GM21576 (cell line): Measurements from ENCODE around the gene RBM19.

Experiments used
- ATAC-seq: cut with Tn5 transposase; IDR thresholded peaks from one replicate; pipeline ENCODE4 v1.9.1; 2021; ENCODE audit warnings: mild to moderate bottlenecking, moderate library complexity; ENCODE audit not compliant: unreplicated experiment

The RBM19 gene

GRCh38 chr12:113860950-113861349, 105.2 kb downstream of the RBM19 start:
- no peak for ATAC-seq

GRCh38 chr12:113860059-113860820, 105.9 kb downstream of the RBM19 start:
- no peak for ATAC-seq

GRCh38 chr12:113858841-113859386, 107.2 kb downstream of the RBM19 start:
- no peak for ATAC-seq

- no peak for ATAC-seq
Measured at GRCh38 chr12:113857371-113857770, 108.8 kb downstream of the RBM19 start.

- no peak for ATAC-seq
Measured at GRCh38 chr12:113855998-113856397, 110.1 kb downstream of the RBM19 start.

GRCh38 chr12:113854385-113855142, 111.6 kb downstream of the RBM19 start:
- no peak for ATAC-seq

GRCh38 chr12:113853491-113853890, 112.6 kb downstream of the RBM19 start:
- ATAC-seq: no peak

- no peak for ATAC-seq
Measured at GRCh38 chr12:113852695-113853490, 113.2 kb downstream of the RBM19 start.

GRCh38 chr12:113852264-113852663, 113.9 kb downstream of the RBM19 start:
- no peak for ATAC-seq

GRCh38 chr12:113850309-113851056, 115.6 kb downstream of the RBM19 start:
- ATAC-seq: no peak

- no peak for ATAC-seq
Measured at GRCh38 chr12:113847856-113848255, 118.3 kb downstream of the RBM19 start.

GRCh38 chr12:113846883-113847755, 119.0 kb downstream of the RBM19 start:
- ATAC-seq: no peak

GRCh38 chr12:113845900-113846674, 120.0 kb downstream of the RBM19 start:
- no peak for ATAC-seq

GRCh38 chr12:113844495-113845210, 121.5 kb downstream of the RBM19 start:
- no peak for ATAC-seq

GRCh38 chr12:113842699-113843098, 123.4 kb downstream of the RBM19 start:
- no peak for ATAC-seq

- ATAC-seq: no peak
Measured at GRCh38 chr12:113841786-113842185, 124.3 kb downstream of the RBM19 start.

- ATAC-seq: no peak
Measured at GRCh38 chr12:113840401-113841042, 125.6 kb downstream of the RBM19 start.

- no peak for ATAC-seq
Measured at GRCh38 chr12:113838896-113839295, 127.2 kb downstream of the RBM19 start.
